ENCODE results near the gene PERM1. TPM values are rescaled to one million over a fixed set of nuclear protein-coding genes. Genes with fewer than 3 reads are reported as not detected.

Gene PERM1
- total RNA-seq, 1 experiment from 2014 or later = 0.18 TPM

- intact Hi-C loops (cut with micrococcal nuclease; ENCODE audit: unreplicated experiment) = loop anchor here (2.0 kb wide), 1 partner anchor 306 kb away; no protein-coding TSS in a partner anchor
Measured at GRCh38 chr1:985126-985525, 3.2 kb upstream of the PERM1 start.

GRCh38 chr1:984476-984814 lies 2.6 kb upstream of the PERM1 start:
- Histone ChIP-seq H3K4me1 (no peaks in the 10 kb centered on the region), H3K27me3 (replicated peaks; ENCODE audit: control insufficient read depth, insufficient read depth, low read length) (no peaks in the 10 kb centered on the region), H3K4me3 (ENCODE audit: low read depth, low read length) (no peak overlapping the region), H3K36me3 (ENCODE audit: control insufficient read depth, insufficient read depth, low read length) (no peaks in the 10 kb centered on the region), H3K9me3 (no peaks in the 10 kb centered on the region)
- Mint-ChIP-seq H3K4me3 (ENCODE audit: unreplicated experiment) (no peak overlapping the region), H3K36me3 (ENCODE audit: insufficient read depth, unreplicated experiment) (peaks cover 6% of the 10 kb centered on the region), H3K27ac (ENCODE audit: unreplicated experiment) (no peak overlapping the region), H3K4me1 (ENCODE audit: low read depth, unreplicated experiment) (no peaks in the 10 kb centered on the region), H3K27me3 (ENCODE audit: insufficient read depth, unreplicated experiment) (no peaks in the 10 kb centered on the region), H3K9me3 (ENCODE audit: unreplicated experiment) (no peaks in the 10 kb centered on the region)
- intact Hi-C loops (cut with micrococcal nuclease; ENCODE audit: unreplicated experiment) = loop anchor here (2.0 to 5.0 kb wide), 2 partner anchors 78 to 306 kb away; no protein-coding TSS in a partner anchor
- CTCF ChIA-PET = interaction anchor here (0.8 to 1.5 kb wide), 4 partner anchors 9 to 80 kb away, joined by 4 to 6 read pairs (median 5); no protein-coding TSS in a partner anchor
- no peak for DNase-seq
- no TSS peak for BruUV-seq (replicated peaks)
- no peak for TF ChIP-seq CTCF (IDR thresholded peaks at IDR 0.05; ENCODE audit: insufficient read depth in 1 of 2, low read depth in 1 of 2, low read length in 1 of 2, severe bottlenecking in 1 of 2, unreplicated experiment in 1 of 2)
- POLR2A ChIA-PET = interaction anchor here (0.6 to 1.3 kb wide), 2 partner anchors 18 to 41 kb away, joined by 5 to 8 read pairs; no protein-coding TSS in a partner anchor

More at GRCh38 chr1:985126-985525, 3.2 kb upstream of the PERM1 start:
- H3K4me3 ChIP-seq (ENCODE audit: low read depth, low read length) = no peak overlapping the region
- H3K27me3 ChIP-seq (replicated peaks; ENCODE audit: control insufficient read depth, insufficient read depth, low read length) = no peaks in the 10 kb centered on the region
- TF ChIP-seq CTCF (IDR thresholded peaks at IDR 0.05; ENCODE audit: insufficient read depth in 1 of 2, low read depth in 1 of 2, low read length in 1 of 2, severe bottlenecking in 1 of 2, unreplicated experiment in 1 of 2) = no peak
- Mint-ChIP-seq H3K27ac (ENCODE audit: unreplicated experiment) (no peak overlapping the region), H3K4me3 (ENCODE audit: unreplicated experiment) (no peak overlapping the region), H3K9me3 (ENCODE audit: unreplicated experiment) (no peaks in the 10 kb centered on the region), H3K36me3 (ENCODE audit: insufficient read depth, unreplicated experiment) (peaks cover 6% of the 10 kb centered on the region), H3K4me1 (ENCODE audit: low read depth, unreplicated experiment) (no peaks in the 10 kb centered on the region), H3K27me3 (ENCODE audit: insufficient read depth, unreplicated experiment) (no peaks in the 10 kb centered on the region)
- no peaks in the 10 kb centered on the region for H3K36me3 ChIP-seq (ENCODE audit: control insufficient read depth, insufficient read depth, low read length)
- no peak for DNase-seq
- ChIA-PET POLR2A (interaction anchor here (1.3 kb wide), 1 partner anchor 17 kb away, joined by 5 read pairs; no protein-coding TSS in a partner anchor), CTCF (interaction anchor here (1.4 kb wide), 1 partner anchor 22 kb away, joined by 6 read pairs; no protein-coding TSS in a partner anchor)
- no peaks in the 10 kb centered on the region for H3K4me1 ChIP-seq
- no peaks in the 10 kb centered on the region for H3K9me3 ChIP-seq
- no TSS peak for BruUV-seq (replicated peaks)

- intact Hi-C loops (cut with micrococcal nuclease; ENCODE audit: unreplicated experiment) = loop anchor here (2.0 to 5.0 kb wide), 2 partner anchors 78 to 307 kb away; no protein-coding TSS in a partner anchor
- Histone ChIP-seq H3K9me3 (no peaks in the 10 kb centered on the region), H3K36me3 (ENCODE audit: control insufficient read depth, insufficient read depth, low read length) (no peaks in the 10 kb centered on the region), H3K4me1 (no peaks in the 10 kb centered on the region), H3K4me3 (ENCODE audit: low read depth, low read length) (no peak overlapping the region), H3K27me3 (replicated peaks; ENCODE audit: control insufficient read depth, insufficient read depth, low read length) (no peaks in the 10 kb centered on the region)
- ChIA-PET POLR2A (interaction anchor here (0.6 to 1.3 kb wide), 2 partner anchors 18 to 41 kb away, joined by 5 to 8 read pairs; no protein-coding TSS in a partner anchor), CTCF (interaction anchor here (0.6 to 1.5 kb wide), 5 partner anchors 10 to 196 kb away, joined by 4 to 6 read pairs (median 6); no protein-coding TSS in a partner anchor)
- BruUV-seq (replicated peaks) = no TSS peak
- H3K36me3 Mint-ChIP-seq (ENCODE audit: insufficient read depth, unreplicated experiment) = peaks cover 4% of the 10 kb centered on the region
- no peaks in the 10 kb centered on the region for H3K4me1 Mint-ChIP-seq (ENCODE audit: low read depth, unreplicated experiment)
- peak in 1 of 2 experiments; percentile 73 for DNase-seq
- TF ChIP-seq CTCF (IDR thresholded peaks at IDR 0.05; ENCODE audit: insufficient read depth in 1 of 2, low read depth in 1 of 2, low read length in 1 of 2, severe bottlenecking in 1 of 2, unreplicated experiment in 1 of 2) = peak; percentile 91 to 93
- no peaks in the 10 kb centered on the region for H3K27me3 Mint-ChIP-seq (ENCODE audit: insufficient read depth, unreplicated experiment)
- no peak overlapping the region for H3K27ac Mint-ChIP-seq (ENCODE audit: unreplicated experiment)
- no peaks in the 10 kb centered on the region for H3K9me3 Mint-ChIP-seq (ENCODE audit: unreplicated experiment)
- no peak overlapping the region for H3K4me3 Mint-ChIP-seq (ENCODE audit: unreplicated experiment)
Measured at GRCh38 chr1:983798-984475, 2.0 kb upstream of the PERM1 start.
